AG09319 (cell line): ENCODE measurements around the gene APOL2.
"Not testable (repeated sequence)": the region's sequence is repeated elsewhere in the genome, so short reads cannot be mapped to it uniquely, and the experiment has no call there.

Source experiments
- DNase-seq: peaks from one replicate; pipeline ENCODE4 v3.0.0-alpha.2; 2010; ENCODE audit warnings: low read depth; ENCODE audit errors: extremely low read depth
- CTCF ChIP-seq: IDR thresholded peaks from 2 replicates; pipeline ENCODE4 v1.5.1; 2011; ENCODE audit warnings: low read depth, mild to moderate bottlenecking, inconsistent platforms, low read length, moderate library complexity

The APOL2 gene

GRCh38 chr22:36284171-36284571 is 44.8 kb upstream of the APOL2 start:
- no peak for TF ChIP-seq CTCF
- DNase-seq: no peak

- no peak for DNase-seq
- no peak for TF ChIP-seq CTCF
Observed at GRCh38 chr22:36282328-36282831, 43.1 kb upstream of the APOL2 start.

GRCh38 chr22:36281781-36282327 is 42.5 kb upstream of the APOL2 start:
- DNase-seq: no peak

GRCh38 chr22:36280379-36280778 is 41.1 kb upstream of the APOL2 start:
- no peak for DNase-seq
- no peak for TF ChIP-seq CTCF

More at GRCh38 chr22:36281781-36282327, 42.5 kb upstream of the APOL2 start:
- TF ChIP-seq CTCF: no peak

GRCh38 chr22:36279219-36279666 is 39.9 kb upstream of the APOL2 start:
- no peak for TF ChIP-seq CTCF
- DNase-seq: no peak

GRCh38 chr22:36277482-36278291 is 38.4 kb upstream of the APOL2 start:
- DNase-seq: no peak
- peak; percentile 78 for TF ChIP-seq CTCF

- no peak for DNase-seq
- TF ChIP-seq CTCF: no peak
Observed at GRCh38 chr22:36274531-36274930, 35.2 kb upstream of the APOL2 start.

GRCh38 chr22:36271951-36272350 is 32.6 kb upstream of the APOL2 start:
- not testable (repeated sequence) for DNase-seq

- not testable (repeated sequence) for DNase-seq
Observed at GRCh38 chr22:36271231-36271630, 31.9 kb upstream of the APOL2 start.
